Esophagus squamous epithelium (tissue), 4 donors: ENCODE measurements around the gene TSPAN1.

Source experiments
- CTCF ChIP-seq, 6 experiments: fragments of 450-650 bp in 4 of 6; fragments of 200-600 bp in 2 of 6; sonication (generic) in 2 of 6; IDR thresholded peaks; one replicate each; pipeline ENCODE4 v1.5.1; 2016 to 2019; ENCODE audit warnings: antibody characterized with exemption in 6 of 6, mild to moderate bottlenecking in 4 of 6, moderate library complexity in 4 of 6
- POLR2A ChIP-seq, 4 donors: fragments of 450-650 bp; IDR thresholded peaks; one replicate each; pipeline ENCODE4 v1.6.1; 2017; ENCODE audit warnings: antibody characterized with exemption in 4 of 4, mild to moderate bottlenecking in 4 of 4, moderate library complexity in 3 of 4

GRCh38 chr1:46134660-46135331 lies 40.1 kb upstream of the TSPAN1 start:
- TF ChIP-seq CTCF (IDR thresholded peaks at IDR 0.05) (no peak), POLR2A (IDR thresholded peaks at IDR 0.05) (no peak)
